ENCODE measurements around the gene RASA3.
"Not testable (repeated sequence)": the region's sequence is repeated elsewhere in the genome, so short reads cannot be mapped to it uniquely, and the experiment has no call there.

The RASA3 gene

GRCh38 chr13:114155320-114155719, 22.9 kb upstream of the RASA3 start:
- DNase-seq, result no peak

- no peak for DNase-seq
These were observed 22.1 kb upstream of the RASA3 start for GRCh38 chr13:114154476-114154875.

GRCh38 chr13:114153485-114154080, 21.2 kb upstream of the RASA3 start:
- DNase-seq, result no peak

- no peak for DNase-seq
These were observed 20.5 kb upstream of the RASA3 start for GRCh38 chr13:114152831-114153371.

GRCh38 chr13:114152285-114152645, 19.8 kb upstream of the RASA3 start:
- no peak for DNase-seq

- DNase-seq, result no peak
These were observed 19.3 kb upstream of the RASA3 start for GRCh38 chr13:114151565-114152284.

GRCh38 chr13:114151031-114151430, 18.6 kb upstream of the RASA3 start:
- no peak for DNase-seq

GRCh38 chr13:114149774-114150740, 17.6 kb upstream of the RASA3 start:
- no peak for DNase-seq

GRCh38 chr13:114148886-114149285, 16.5 kb upstream of the RASA3 start:
- DNase-seq, result not testable (repeated sequence)

GRCh38 chr13:114148521-114148855, 16.1 kb upstream of the RASA3 start:
- DNase-seq, result no peak

GRCh38 chr13:114147803-114148520, 15.5 kb upstream of the RASA3 start:
- DNase-seq, result no peak

GRCh38 chr13:114146629-114147028, 14.2 kb upstream of the RASA3 start:
- no peak for DNase-seq

- DNase-seq, result no peak
These were observed 13.8 kb upstream of the RASA3 start for GRCh38 chr13:114146173-114146572.

- no peak for DNase-seq
These were observed 13.3 kb upstream of the RASA3 start for GRCh38 chr13:114145722-114146121.

- peak; percentile 68 for DNase-seq
These were observed 12.8 kb upstream of the RASA3 start for GRCh38 chr13:114145256-114145655.

GRCh38 chr13:114144606-114145244, 12.3 kb upstream of the RASA3 start:
- DNase-seq, result no peak

GRCh38 chr13:114143806-114144605, 11.6 kb upstream of the RASA3 start:
- no peak for DNase-seq

- no peak for DNase-seq
These were observed 10.4 kb upstream of the RASA3 start for GRCh38 chr13:114142640-114143490.

GRCh38 chr13:114142137-114142550, 9.7 kb upstream of the RASA3 start:
- no peak for DNase-seq

GRCh38 chr13:114141261-114141996, 9.0 kb upstream of the RASA3 start:
- DNase-seq, result no peak

Measured in NCI-H524 treated with DMSO at 0.1 percent for 48 hours (cell line).